Measurements from ENCODE around the gene HOXD1.

DNA sequence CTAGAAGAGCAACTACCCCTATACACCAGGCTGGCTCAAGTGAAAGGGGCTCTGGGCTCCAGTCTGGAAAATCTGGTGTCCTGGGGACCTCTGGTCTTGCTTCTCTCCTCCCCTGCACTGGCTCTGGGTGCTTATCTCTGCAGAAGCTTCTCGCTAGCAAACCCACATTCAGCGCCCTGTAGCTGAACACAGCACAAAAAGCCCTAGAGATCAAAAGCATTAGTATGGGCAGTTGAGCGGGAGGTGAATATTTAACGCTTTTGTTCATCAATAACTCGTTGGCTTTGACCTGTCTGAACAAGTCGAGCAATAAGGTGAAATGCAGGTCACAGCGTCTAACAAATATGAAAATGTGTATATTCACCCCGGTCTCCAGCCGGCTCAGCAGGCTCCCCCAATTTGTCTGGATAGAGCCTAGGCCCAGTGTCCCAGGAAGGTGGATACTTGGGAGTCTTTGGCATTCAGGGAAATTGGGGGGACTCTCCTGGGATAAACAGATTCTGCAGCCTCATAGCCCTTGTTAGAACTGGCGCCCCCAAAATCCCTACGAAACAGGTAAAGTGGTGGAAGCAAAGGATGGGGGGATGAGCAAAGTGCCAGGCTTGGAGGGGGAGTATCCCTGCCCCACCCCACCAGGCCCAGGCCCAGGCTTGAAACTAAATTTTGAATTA, 39.6 kb upstream of the HOXD1 start:
- TF ChIP-seq, protein P1, sequence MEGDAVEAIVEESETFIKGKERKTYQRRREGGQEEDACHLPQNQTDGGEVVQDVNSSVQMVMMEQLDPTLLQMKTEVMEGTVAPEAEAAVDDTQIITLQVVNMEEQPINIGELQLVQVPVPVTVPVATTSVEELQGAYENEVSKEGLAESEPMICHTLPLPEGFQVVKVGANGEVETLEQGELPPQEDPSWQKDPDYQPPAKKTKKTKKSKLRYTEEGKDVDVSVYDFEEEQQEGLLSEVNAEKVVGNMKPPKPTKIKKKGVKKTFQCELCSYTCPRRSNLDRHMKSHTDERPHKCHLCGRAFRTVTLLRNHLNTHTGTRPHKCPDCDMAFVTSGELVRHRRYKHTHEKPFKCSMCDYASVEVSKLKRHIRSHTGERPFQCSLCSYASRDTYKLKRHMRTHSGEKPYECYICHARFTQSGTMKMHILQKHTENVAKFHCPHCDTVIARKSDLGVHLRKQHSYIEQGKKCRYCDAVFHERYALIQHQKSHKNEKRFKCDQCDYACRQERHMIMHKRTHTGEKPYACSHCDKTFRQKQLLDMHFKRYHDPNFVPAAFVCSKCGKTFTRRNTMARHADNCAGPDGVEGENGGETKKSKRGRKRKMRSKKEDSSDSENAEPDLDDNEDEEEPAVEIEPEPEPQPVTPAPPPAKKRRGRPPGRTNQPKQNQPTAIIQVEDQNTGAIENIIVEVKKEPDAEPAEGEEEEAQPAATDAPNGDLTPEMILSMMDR (conservative IDR thresholded peaks at IDR 0.05 in 1 of 2, IDR thresholded peaks at IDR 0.05 in 1 of 2; ENCODE audit: low read depth in 1 of 2, low read length in 2 of 2): no peak
- TF ChIP-seq EZH2 (IDR thresholded peaks at IDR 0.05; ENCODE audit: low read length, missing control alignments): no peak

Data from fibroblast of lung (primary cell).